Peyer's patch (tissue), 4 donors: ENCODE data around the gene SLC12A8.

Experiments
- POLR2A ChIP-seq, 2 donors: fragments of 450-650 bp; IDR thresholded peaks; one replicate each; pipeline ENCODE4 v1.5.1; 2017; ENCODE audit warnings: antibody characterized with exemption in 2 of 2, mild to moderate bottlenecking in 2 of 2, moderate library complexity in 2 of 2
- TF ChIP-seq, protein P1 (sequence below), 6 experiments: fragments of 450-650 bp in 4 of 6; fragments of 200-600 bp in 2 of 6; sonication (generic) in 1 of 6; IDR thresholded peaks; one replicate each; pipeline ENCODE4 v1.5.1; 2017 to 2019; ENCODE audit warnings: antibody characterized with exemption in 6 of 6, mild to moderate bottlenecking in 3 of 6, moderate library complexity in 1 of 6

DNA sequence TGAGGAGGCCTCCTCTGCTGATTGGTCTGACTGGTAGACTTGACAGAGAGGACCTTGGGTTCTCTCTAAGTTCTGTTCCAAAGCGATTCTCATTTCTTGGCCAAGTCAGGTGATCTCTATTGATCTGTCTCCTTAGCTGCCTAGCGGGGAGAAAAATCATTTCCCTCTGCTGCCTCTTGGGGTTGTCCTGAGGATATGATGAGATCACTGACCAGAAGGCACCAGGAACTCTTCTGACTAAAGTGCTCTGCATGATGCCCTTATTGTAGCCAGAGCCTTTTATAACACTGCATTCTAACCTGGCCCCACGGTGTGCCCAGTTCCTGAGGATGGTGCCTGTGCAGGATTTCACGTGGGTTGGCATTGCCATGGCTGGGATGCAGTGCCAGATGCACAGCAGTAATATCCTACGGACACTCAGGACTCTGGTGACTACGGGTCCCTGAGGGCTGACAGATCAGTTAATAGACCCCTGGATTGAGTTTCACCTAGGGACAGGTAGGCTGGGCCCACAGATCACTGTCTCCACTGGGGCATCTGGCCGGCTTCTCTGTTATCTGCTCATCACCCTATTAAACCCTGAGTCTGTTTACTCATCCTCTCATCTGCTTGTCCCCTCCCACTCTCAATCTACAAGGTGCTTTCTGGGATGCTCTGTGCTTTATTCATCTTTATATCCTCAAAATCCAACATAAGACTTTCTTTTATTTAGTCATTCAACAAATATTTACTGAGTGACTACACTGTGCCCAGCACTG is 152.9 kb downstream of the SLC12A8 start:
- TF ChIP-seq, protein P1, sequence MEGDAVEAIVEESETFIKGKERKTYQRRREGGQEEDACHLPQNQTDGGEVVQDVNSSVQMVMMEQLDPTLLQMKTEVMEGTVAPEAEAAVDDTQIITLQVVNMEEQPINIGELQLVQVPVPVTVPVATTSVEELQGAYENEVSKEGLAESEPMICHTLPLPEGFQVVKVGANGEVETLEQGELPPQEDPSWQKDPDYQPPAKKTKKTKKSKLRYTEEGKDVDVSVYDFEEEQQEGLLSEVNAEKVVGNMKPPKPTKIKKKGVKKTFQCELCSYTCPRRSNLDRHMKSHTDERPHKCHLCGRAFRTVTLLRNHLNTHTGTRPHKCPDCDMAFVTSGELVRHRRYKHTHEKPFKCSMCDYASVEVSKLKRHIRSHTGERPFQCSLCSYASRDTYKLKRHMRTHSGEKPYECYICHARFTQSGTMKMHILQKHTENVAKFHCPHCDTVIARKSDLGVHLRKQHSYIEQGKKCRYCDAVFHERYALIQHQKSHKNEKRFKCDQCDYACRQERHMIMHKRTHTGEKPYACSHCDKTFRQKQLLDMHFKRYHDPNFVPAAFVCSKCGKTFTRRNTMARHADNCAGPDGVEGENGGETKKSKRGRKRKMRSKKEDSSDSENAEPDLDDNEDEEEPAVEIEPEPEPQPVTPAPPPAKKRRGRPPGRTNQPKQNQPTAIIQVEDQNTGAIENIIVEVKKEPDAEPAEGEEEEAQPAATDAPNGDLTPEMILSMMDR (IDR thresholded peaks at IDR 0.05): no peak
- no peak for TF ChIP-seq POLR2A (IDR thresholded peaks at IDR 0.05)
